Heart right ventricle (tissue), 16 donors: ENCODE measurements around the gene TRMT112. TPM values are rescaled to one million over a fixed set of nuclear protein-coding genes. Genes with fewer than 3 reads are reported as not detected.
A peak's percentile ranks its signal among the peaks of the same experiment; 100 is the strongest.

ENCODE experiments used
- ATAC-seq, 8 donors: fragments of 200-7000 bp; cut with Tn5 transposase; one replicate each; pipeline ENCODE4 v1.9.1; 2020; ENCODE audit warnings: mild to moderate bottlenecking in 8 of 8, moderate library complexity in 8 of 8, moderate number of reproducible peaks in 1 of 8
- DNase-seq, 2 donors: peaks; one replicate each; pipeline ENCODE4 v3.0.0-alpha.2; 2020
- H3K27ac ChIP-seq, 10 donors: fragments of 200-600 bp; sonication (generic) in 2 of 10; one replicate each; pipeline versions ENCODE4 v1.5.0 to v1.8.0; 2020 to 2022; ENCODE audit warnings: mild to moderate bottlenecking in 3 of 10
- H3K27me3 ChIP-seq, 7 donors: fragments of 200-600 bp; one replicate each; pipeline ENCODE4 v1.8.0; 2021 to 2022; ENCODE audit warnings: mild to moderate bottlenecking in 2 of 7
- H3K36me3 ChIP-seq, 9 donors: fragments of 200-600 bp; sonication (generic) in 1 of 9; one replicate each; pipeline versions ENCODE4 v1.5.0 to v1.8.0; 2020 to 2022; ENCODE audit warnings: mild to moderate bottlenecking in 2 of 9
- H3K4me1 ChIP-seq, 9 donors: fragments of 200-600 bp; sonication (generic) in 1 of 9; one replicate each; pipeline versions ENCODE4 v1.5.0 to v1.8.0; 2020 to 2022; ENCODE audit warnings: mild to moderate bottlenecking in 4 of 9
- H3K4me3 ChIP-seq, 10 donors: fragments of 200-600 bp; sonication (generic) in 2 of 10; one replicate each; pipeline versions ENCODE4 v1.5.0 to v1.8.0; 2020 to 2022; ENCODE audit warnings: mild to moderate bottlenecking in 7 of 10, moderate library complexity in 2 of 10
- H3K9me3 ChIP-seq, 11 donors: fragments of 200-600 bp in 10 of 11; sonication (generic) in 2 of 11; one replicate each; pipeline versions ENCODE4 v1.5.0 to v1.8.0; 2013 to 2022; ENCODE audit warnings: mild to moderate bottlenecking in 2 of 11, control low read depth in 1 of 11, moderate library complexity in 1 of 11
- WGBS, 2 donors: extraction: QIAGEN DNeasy Blood & Tissue Kit; methylation state at CpG; one replicate each; pipeline ENCODE4 v1.1.7; 2013; ENCODE audit warnings: inconsistent platforms in 1 of 2; 5-methylcytosine and 5-hydroxymethylcytosine counted together
- intact Hi-C, 10 donors: fragments of 100-400 bp; cut with DNase I; formaldehyde crosslinking; loops; one replicate each; pipeline versions ENCODE4 v1.11.1 to v1.14.2; 2022
- polyA plus RNA-seq, 2 donors: library from polyadenylated mRNA; stranded (reverse); fragments of 200-250 nt; gene quantifications; one replicate each; pipeline ENCODE4 v1.2.3, GENCODE V29; 2013
- total RNA-seq, 10 donors: library from RNA; stranded (reverse); fragmentation: NEBNext Ultra II Directional in 3 of 10; extraction: Animal tissue kit (Norgen Biotek cat#: 25700) in 3 of 10; gene quantifications; one replicate each; pipeline versions ENCODE4 v1.2.1 to v1.2.4, GENCODE V29; 2021 to 2023
- TF ChIP-seq, protein P1 (sequence below), 9 donors: fragments of 200-600 bp; sonication (generic) in 2 of 9; IDR thresholded peaks; one replicate each; pipeline versions ENCODE4 v1.5.0 to v1.8.0; 2021 to 2022; ENCODE audit warnings: antibody characterized with exemption in 9 of 9, mild to moderate bottlenecking in 5 of 9, moderate library complexity in 1 of 9
- donor health status: Arrhythmogenic right ventricular cardiomyopathy.
- donor health status: ischemic (EF 13 %, LVEDD 7.1; RV severe dilation, severe dysfunction).
- donor health status: healthy with polysubstance abuse.
- donor health status: DM: no; HTN: yes; CAD: no.
- donor health status: DM: no; HTN: no; CAD: no.
- donor health status: ischemic (EF 25% LVEDD 6.9; RV normal size, moderate dysfunction).
- donor health status: ischemic (EF 25% LVEDD 5.7; RV mildly dilated, moderate dysfunction).
- donor health status: healthy.
- donor health status: DM: yes; HTN: yes; CAD: no.
- donor health status: Ischemic cardiomyopathy.
- donor health status: ischemic (EF 35%, LVEDD 5.7; RV mildly dilated, moderate dysfunction).
- donor health status: nonischemic (EF 11% LVEDD 7.7; RV severe dilation, severe dysfunction).
- donor health status: DM: yes; HTN: yes; CAD: no.
- donor health status: PGD.
- donor health status: ischemic (EF 29% LVEDD 5.4; RV normal size, mild dysfunction).
- donor health status: nonischemic (EF 23%, LVEDD 6.1; RV moderate dilation, normal function).

TRMT112 gene
- total and polyA plus RNA-seq, 12 donors, result 68.7 to 208 (median 92.2) TPM

DNA sequence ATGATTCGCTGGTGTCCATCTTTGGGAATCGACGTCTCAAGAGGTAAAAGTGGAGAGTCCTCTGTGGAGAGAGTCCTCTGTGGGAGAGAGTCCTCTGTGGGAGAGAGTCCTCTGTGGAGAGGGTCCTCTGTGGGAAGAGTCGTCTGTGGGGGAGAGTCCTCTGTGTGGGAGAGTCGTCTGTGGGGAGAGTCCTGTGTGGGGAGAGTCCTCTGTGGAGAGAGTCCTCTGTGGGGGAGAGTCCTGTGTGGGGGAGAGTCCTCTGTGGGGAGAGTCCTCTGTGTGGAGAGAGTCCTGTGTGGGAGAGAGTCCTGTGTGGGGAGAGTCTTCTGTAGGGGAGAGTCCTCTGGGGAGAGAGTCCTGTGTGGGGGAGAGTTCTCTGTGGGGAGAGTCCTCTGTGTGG is 3.7 kb upstream of the TRMT112 start:
- Histone ChIP-seq H3K27me3 (no peaks in the 10 kb centered on the region), H3K4me3 (no peak overlapping the region), H3K36me3 (peaks cover 0 to 42% (median 5%) of the 10 kb centered on the region in 9 donors), H3K4me1 (peaks cover 3 to 26% (median 25%) of the 10 kb centered on the region in 9 donors), H3K27ac (no peak overlapping the region), H3K9me3 (no peaks in the 10 kb centered on the region)
- ATAC-seq (no peak), DNase-seq (no peak)
- intact Hi-C loops, result no loop called here
- 85 to 87% methylated on average over 5 of the region's 5 CpGs for WGBS, 2 donors
- TF ChIP-seq, protein P1, sequence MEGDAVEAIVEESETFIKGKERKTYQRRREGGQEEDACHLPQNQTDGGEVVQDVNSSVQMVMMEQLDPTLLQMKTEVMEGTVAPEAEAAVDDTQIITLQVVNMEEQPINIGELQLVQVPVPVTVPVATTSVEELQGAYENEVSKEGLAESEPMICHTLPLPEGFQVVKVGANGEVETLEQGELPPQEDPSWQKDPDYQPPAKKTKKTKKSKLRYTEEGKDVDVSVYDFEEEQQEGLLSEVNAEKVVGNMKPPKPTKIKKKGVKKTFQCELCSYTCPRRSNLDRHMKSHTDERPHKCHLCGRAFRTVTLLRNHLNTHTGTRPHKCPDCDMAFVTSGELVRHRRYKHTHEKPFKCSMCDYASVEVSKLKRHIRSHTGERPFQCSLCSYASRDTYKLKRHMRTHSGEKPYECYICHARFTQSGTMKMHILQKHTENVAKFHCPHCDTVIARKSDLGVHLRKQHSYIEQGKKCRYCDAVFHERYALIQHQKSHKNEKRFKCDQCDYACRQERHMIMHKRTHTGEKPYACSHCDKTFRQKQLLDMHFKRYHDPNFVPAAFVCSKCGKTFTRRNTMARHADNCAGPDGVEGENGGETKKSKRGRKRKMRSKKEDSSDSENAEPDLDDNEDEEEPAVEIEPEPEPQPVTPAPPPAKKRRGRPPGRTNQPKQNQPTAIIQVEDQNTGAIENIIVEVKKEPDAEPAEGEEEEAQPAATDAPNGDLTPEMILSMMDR (IDR thresholded peaks at IDR 0.05), result no peak

DNA sequence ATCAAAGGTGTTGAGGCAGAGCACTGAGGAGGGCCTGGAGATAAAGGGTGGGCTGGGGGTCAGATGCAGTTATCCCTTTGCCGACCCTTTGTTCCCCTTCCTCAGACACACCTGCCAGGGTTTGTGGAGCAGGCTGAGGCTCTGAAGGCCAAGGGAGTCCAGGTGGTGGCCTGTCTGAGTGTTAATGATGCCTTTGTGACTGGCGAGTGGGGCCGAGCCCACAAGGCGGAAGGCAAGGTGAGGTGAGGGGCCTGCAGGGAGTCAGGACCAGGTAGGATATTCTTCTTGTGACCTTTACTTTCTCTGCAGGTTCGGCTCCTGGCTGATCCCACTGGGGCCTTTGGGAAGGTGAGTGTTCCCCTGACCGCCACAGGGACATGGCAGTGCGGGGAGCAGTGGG is 3.2 kb upstream of the TRMT112 start:
- intact Hi-C loops, result no loop called here
- H3K9me3 ChIP-seq, result no peaks in the 10 kb centered on the region
- H3K36me3 ChIP-seq, result peaks cover 0 to 47% (median 10%) of the 10 kb centered on the region in 9 donors
- peaks cover 3 to 27% (median 26%) of the 10 kb centered on the region in 9 donors for H3K4me1 ChIP-seq
- H3K4me3 ChIP-seq, result no peak overlapping the region
- no peak overlapping the region for H3K27ac ChIP-seq
- DNase-seq, result no peak
- no peak for ATAC-seq
- 93 to 95% methylated on average over 7 of the region's 7 CpGs for WGBS, 2 donors
- TF ChIP-seq, protein P1 (IDR thresholded peaks at IDR 0.05), result no peak
- H3K27me3 ChIP-seq, result no peaks in the 10 kb centered on the region

DNA sequence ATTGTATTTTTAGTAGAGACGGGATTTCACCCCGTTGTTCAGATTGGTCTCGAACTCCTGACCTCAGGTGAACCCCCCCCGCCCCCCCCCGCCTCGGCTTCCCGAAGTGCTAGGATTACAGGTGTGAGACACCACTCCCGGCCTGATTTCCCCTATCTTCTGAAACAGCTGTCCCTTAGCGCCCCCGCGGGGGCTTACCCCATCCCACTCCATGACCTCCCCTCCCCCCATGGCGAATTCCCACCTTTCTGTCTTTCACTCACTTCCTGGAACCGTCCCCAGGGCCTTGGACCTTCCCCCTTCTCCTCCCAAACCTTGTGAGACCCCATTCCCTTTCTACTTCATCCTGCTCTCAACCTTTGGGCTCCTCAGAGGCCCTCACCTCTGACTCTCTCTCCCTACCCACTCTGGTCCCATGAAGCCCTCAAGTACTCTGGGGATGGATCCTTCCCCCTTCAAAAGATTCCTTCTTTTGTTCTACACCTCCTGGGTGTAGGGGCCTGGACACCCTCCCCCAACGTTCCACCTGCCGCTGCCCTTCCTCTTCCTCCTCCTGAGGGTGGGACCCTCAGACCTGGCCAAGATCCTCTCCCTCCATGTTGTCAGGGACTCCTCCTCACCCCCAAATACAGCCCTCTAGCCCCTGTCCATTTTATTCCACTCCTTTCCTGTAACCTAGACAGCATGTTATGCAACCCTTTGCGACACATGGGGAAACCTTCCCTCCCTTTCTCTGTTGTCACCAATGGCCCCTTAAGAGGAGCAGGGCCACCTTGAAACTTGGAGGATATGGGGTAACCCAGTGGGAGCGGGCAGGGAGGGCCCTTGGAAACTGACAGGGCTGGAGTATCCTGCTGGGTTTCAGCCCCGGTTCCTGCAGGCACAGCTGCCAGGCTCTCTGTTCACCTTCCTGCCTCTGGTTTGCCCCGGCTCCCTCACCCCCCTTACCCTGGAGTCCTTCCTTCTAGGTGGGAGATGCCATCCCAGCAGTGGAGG is 1.7 kb upstream of the TRMT112 start:
- peak overlapping the region in 9 of 10 donors; percentile 91 to 100 (median 98) for H3K27ac ChIP-seq
- TF ChIP-seq, protein P1 (IDR thresholded peaks at IDR 0.05), result no peak
- peaks cover 0 to 61% (median 19%) of the 10 kb centered on the region in 9 donors for H3K36me3 ChIP-seq
- H3K4me1 ChIP-seq, result peaks cover 3 to 37% (median 26%) of the 10 kb centered on the region in 9 donors
- WGBS, 2 donors, result 25 to 27% methylated on average over 19 of the region's 19 CpGs
- H3K27me3 ChIP-seq, result no peaks in the 10 kb centered on the region
- ATAC-seq (no peak), DNase-seq (no peak)
- intact Hi-C loops, result loop anchor here in 7 of 10 donors (1.0 to 5.0 kb wide), 4 partner anchors 33 to 38 kb away; partner anchors contain the start of gene RPS6KA4 (in 4 of the 7)
- peak overlapping the region; percentile 45 to 94 (median 82) for H3K4me3 ChIP-seq
- no peaks in the 10 kb centered on the region for H3K9me3 ChIP-seq

DNA sequence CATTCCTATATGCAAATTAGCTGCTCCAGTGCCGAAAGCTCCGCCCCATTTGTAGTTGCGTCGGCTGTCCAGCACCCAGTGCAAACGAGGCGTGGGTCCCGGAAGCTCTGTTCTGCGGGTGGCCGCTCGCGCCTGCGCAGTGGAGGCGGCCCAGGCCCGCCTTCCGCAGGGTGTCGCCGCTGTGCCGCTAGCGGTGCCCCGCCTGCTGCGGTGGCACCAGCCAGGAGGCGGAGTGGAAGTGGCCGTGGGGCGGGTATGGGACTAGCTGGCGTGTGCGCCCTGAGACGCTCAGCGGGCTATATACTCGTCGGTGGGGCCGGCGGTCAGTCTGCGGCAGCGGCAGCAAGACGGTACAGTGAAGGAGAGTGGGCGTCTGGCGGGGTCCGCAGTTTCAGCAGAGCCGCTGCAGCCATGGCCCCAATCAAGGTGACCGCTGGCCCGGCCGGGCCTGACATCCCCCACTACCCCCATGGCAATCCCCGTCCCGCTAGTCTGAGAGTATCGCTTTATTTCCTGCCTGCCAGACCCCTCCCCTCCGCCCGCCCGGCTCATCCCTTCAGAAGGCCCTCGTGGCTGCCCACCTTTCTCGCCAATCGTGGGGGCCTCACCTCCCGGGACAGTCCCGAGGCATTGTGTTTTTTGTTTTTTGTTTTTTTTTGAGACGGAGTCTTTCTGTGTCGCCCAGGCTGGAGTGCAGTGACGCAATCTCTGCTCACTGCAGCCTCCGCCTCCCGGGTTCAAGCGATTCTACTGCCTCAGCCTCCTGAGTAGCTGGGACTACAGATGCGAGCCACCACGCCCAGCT is 804 bp upstream of the TRMT112 start, which contains the start of gene PRDX5:
Gene PRDX5, plus strand, starts transcription at position 161 of the 805 bp plus-strand sequence. Its CDS starts 95 bp downstream, at position 256.
- intact Hi-C loops, result loop anchor here in 7 of 10 donors (1.0 to 5.0 kb wide), 5 partner anchors 13 to 39 kb away; partner anchors contain the start of genes RPS6KA4 (in 4 of the 7) and ESRRA (in 1 of the 7)
- 0% methylated on average over 59 to 61 of the region's 61 CpGs for WGBS, 2 donors
- Histone ChIP-seq H3K4me3 (peak within 1 kb of the TSS; percentile 45 to 94 (median 82)), H3K9me3 (no peaks in the 10 kb centered on the region), H3K4me1 (peaks cover 5 to 46% (median 31%) of the 10 kb centered on the region in 9 donors), H3K27ac (peak within 1 kb of the TSS; percentile 91 to 100 (median 98)), H3K27me3 (no peaks in the 10 kb centered on the region), H3K36me3 (peaks cover 0 to 62% (median 19%) of the 10 kb centered on the region in 9 donors)
- TF ChIP-seq, protein P1 (IDR thresholded peaks at IDR 0.05), result peak in 7 of 9 donors; percentile 34 to 71 (median 55)
- DNase-seq, result peak; percentile 96 to 97
- ATAC-seq, result peak; percentile 87 to 96 (median 93)
